GM23338 (cell line): ENCODE results near the gene MAPK4. TPM values are rescaled to one million over a fixed set of nuclear protein-coding genes. Genes with fewer than 3 reads are reported as not detected.

ENCODE experiments used
- ATAC-seq: fragments of 200-7000 bp; cut with Tn5 transposase; 3 replicates; pipeline ENCODE4 v1.9.1; 2020
- DNase-seq: peaks from one replicate; pipeline ENCODE4 v3.0.0-alpha.2; 2015; ENCODE audit warnings: low spot score
- H2AFZ ChIP-seq: fragments of 200-600 bp; sonication (generic); 2 replicates; pipeline ENCODE4 v1.8.0; 2016; ENCODE audit warnings: antibody characterized with exemption, mild to moderate bottlenecking, moderate library complexity
- H3F3A ChIP-seq: fragments of 200-600 bp; sonication (generic); replicated peaks from 2 replicates; pipeline ENCODE4 v1.8.0; 2017; ENCODE audit warnings: antibody characterized with exemption, mixed run types, low read depth
- H3K27ac ChIP-seq: fragments of 200-600 bp; sonication (generic); 2 replicates; pipeline ENCODE4 v1.6.1; 2016; ENCODE audit warnings: low read depth
- H3K27me3 ChIP-seq: fragments of 200-600 bp; sonication (generic); 2 replicates; pipeline ENCODE4 v1.8.0; 2016; ENCODE audit warnings: mild to moderate bottlenecking, mixed run types, moderate library complexity; ENCODE audit not compliant: insufficient read depth
- H3K36me3 ChIP-seq: fragments of 200-600 bp; sonication (generic); 2 replicates; pipeline ENCODE4 v1.8.0; 2016; ENCODE audit warnings: mild to moderate bottlenecking; ENCODE audit not compliant: insufficient read depth
- H3K4me1 ChIP-seq: fragments of 200-600 bp; sonication (generic); 2 replicates; pipeline ENCODE4 v1.8.0; 2016; ENCODE audit warnings: mild to moderate bottlenecking, moderate library complexity; ENCODE audit not compliant: insufficient read depth
- H3K4me2 ChIP-seq: fragments of 200-600 bp; sonication (generic); 2 replicates; pipeline ENCODE4 v1.7.1; 2017; ENCODE audit warnings: mixed run types
- H3K4me3 ChIP-seq: fragments of 200-600 bp; sonication (generic); 2 replicates; pipeline ENCODE4 v1.6.1; 2016; ENCODE audit warnings: mixed run types
- H3K79me2 ChIP-seq: fragments of 200-600 bp; sonication (generic); replicated peaks from 2 replicates; pipeline ENCODE4 v1.8.0; 2017; ENCODE audit warnings: mild to moderate bottlenecking; ENCODE audit not compliant: insufficient read depth
- H3K9me2 ChIP-seq: fragments of 200-600 bp; sonication (generic); 2 replicates; pipeline ENCODE4 v1.8.0; 2017; ENCODE audit not compliant: insufficient read depth
- H4K20me1 ChIP-seq: fragments of 200-600 bp; sonication (generic); replicated peaks from 2 replicates; pipeline ENCODE4 v1.8.0; 2017; ENCODE audit warnings: mild to moderate bottlenecking; ENCODE audit not compliant: insufficient read depth
- H3K27ac Mint-ChIP-seq: 2 replicates; pipeline ENCODE4 v1.8.0; 2020; ENCODE audit warnings: inconsistent platforms, mild to moderate bottlenecking, moderate library complexity, mixed read lengths
- H3K27me3 Mint-ChIP-seq: 3 replicates; pipeline ENCODE4 v1.8.0; 2022; ENCODE audit warnings: low read depth, mild to moderate bottlenecking, moderate library complexity, mixed read lengths, inconsistent platforms; ENCODE audit not compliant: insufficient read depth, poor library complexity
- H3K36me3 Mint-ChIP-seq: 3 replicates; pipeline ENCODE4 v1.8.0; 2021; ENCODE audit warnings: low read depth, mild to moderate bottlenecking, inconsistent platforms, moderate library complexity, mixed read lengths
- H3K4me1 Mint-ChIP-seq: 3 replicates; pipeline ENCODE4 v1.8.0; 2020; ENCODE audit warnings: mild to moderate bottlenecking, inconsistent platforms, mixed read lengths
- H3K4me3 Mint-ChIP-seq: 3 replicates; pipeline ENCODE4 v1.8.0; 2021; ENCODE audit warnings: moderate library complexity, mild to moderate bottlenecking, inconsistent platforms, mixed read lengths
- H3K9me3 Mint-ChIP-seq: 3 replicates; pipeline ENCODE4 v1.8.0; 2020; ENCODE audit warnings: moderate library complexity, mild to moderate bottlenecking, inconsistent platforms, mixed read lengths
- CREB1 ChIP-seq: fragments of 250-450 bp; sonication (Bioruptor Pico); IDR thresholded peaks from 2 replicates; pipeline ENCODE4 v1.5.0; 2020; ENCODE audit warnings: low read depth, mild to moderate bottlenecking, moderate library complexity
- EZH2 ChIP-seq: fragments of 200-600 bp; sonication (generic); IDR thresholded peaks from one replicate; pipeline ENCODE4 v1.8.0; 2017; ENCODE audit warnings: antibody characterized with exemption, mild to moderate bottlenecking, low read depth; ENCODE audit not compliant: unreplicated experiment
- EZH2phosphoT487 ChIP-seq: fragments of 200-600 bp; sonication (generic); IDR thresholded peaks from one replicate; pipeline ENCODE4 v1.8.1; 2018; ENCODE audit warnings: antibody characterized with exemption; ENCODE audit not compliant: unreplicated experiment
- JUNB ChIP-seq: IDR thresholded peaks from one replicate; pipeline ENCODE4 v1.6.1; 2016; ENCODE audit warnings: antibody characterized with exemption; ENCODE audit not compliant: unreplicated experiment
- NANOG ChIP-seq: IDR thresholded peaks from 2 replicates; pipeline ENCODE4 v1.6.1; 2016; ENCODE audit warnings: antibody characterized with exemption, borderline replicate concordance
- ZNF114 ChIP-seq: fragments of 250-450 bp; sonication (Bioruptor Pico); IDR thresholded peaks from 2 replicates; pipeline ENCODE4 v1.5.0; 2020; ENCODE audit warnings: mild to moderate bottlenecking, moderate library complexity
- ZNF331 ChIP-seq: fragments of 250-450 bp; sonication (Bioruptor Pico); IDR thresholded peaks from 2 replicates; pipeline ENCODE4 v1.5.0; 2020; ENCODE audit warnings: low read depth, mild to moderate bottlenecking, moderate library complexity
- polyA plus RNA-seq: library from polyadenylated mRNA; unstranded; fragments of >200 nt; fragmentation: Nextera tagmentation; extraction: Ambion mirVana; gene quantifications from 2 replicates; pipeline ENCODE4 v1.2.1, GENCODE V29; 2016
- total RNA-seq: library from RNA; depleted of rRNA; stranded (reverse); fragments of >200 nt; shearing (Covaris generic); gene quantifications from 2 replicates; pipeline ENCODE4 v1.2.3, GENCODE V29; 2014
- TF ChIP-seq, protein P1 (sequence below): IDR thresholded peaks from one replicate; pipeline ENCODE4 v1.6.1; 2018; ENCODE audit warnings: antibody characterized with exemption; ENCODE audit not compliant: unreplicated experiment
- TF ChIP-seq, protein P2 (sequence below): fragments of 250-450 bp; sonication (Bioruptor Pico); IDR thresholded peaks from 2 replicates; pipeline ENCODE4 v1.5.0; 2020; ENCODE audit warnings: mild to moderate bottlenecking, moderate library complexity
- TF ChIP-seq, protein P3 (sequence below), 2 experiments: fragments of 200-600 bp in 1 of 2; sonication (generic) in 1 of 2; conservative IDR thresholded peaks; 2 replicates each; pipeline versions ENCODE4 v1.5.1 to v1.6.1; 2016 to 2017; ENCODE audit warnings: antibody characterized with exemption in 2 of 2, low read depth in 2 of 2, mild to moderate bottlenecking in 2 of 2, moderate library complexity in 1 of 2

Gene MAPK4
- total and polyA plus RNA-seq, 2 experiments from 2014 or later = 1.3 to 4.4 TPM

DNA sequence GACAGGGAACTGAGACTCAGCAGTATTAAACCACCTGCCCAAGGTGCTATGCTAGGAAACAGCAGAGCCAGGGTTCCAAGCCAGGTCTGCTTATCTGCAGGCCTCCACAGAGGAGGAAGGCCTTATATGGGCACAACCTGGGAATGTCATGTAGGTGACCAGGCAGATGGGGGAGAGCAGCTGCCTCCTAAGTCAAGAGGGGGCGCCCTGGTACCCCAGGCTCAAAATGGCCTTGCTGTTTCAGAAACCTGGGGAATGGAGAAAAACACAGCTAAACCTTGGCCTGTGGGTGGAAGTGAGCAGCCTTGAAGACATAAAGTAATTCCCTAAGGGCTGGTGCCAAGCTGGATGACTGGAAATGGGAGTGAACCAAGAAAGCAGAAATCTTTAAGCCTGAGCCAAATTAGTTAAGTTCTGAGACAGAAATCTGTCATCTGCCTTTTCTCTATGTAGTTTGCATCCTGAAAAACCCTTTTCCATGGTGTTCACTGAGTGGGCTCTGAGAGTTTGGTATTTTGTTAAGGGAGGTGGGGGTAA is 79.1 kb downstream of the MAPK4 start:
- Histone ChIP-seq H2AFZ (no peak overlapping the region), H3K4me1 (no peaks in the 10 kb centered on the region), H3K27ac (no peak overlapping the region), H4K20me1 (no peaks in the 10 kb centered on the region), H3K4me3 (no peak overlapping the region), H3K79me2 (no peaks in the 10 kb centered on the region), H3K9me2 (peaks cover 8% of the 10 kb centered on the region), H3F3A (no peaks in the 10 kb centered on the region), H3K4me2 (no peak overlapping the region), H3K27me3 (no peaks in the 10 kb centered on the region), H3K36me3 (no peaks in the 10 kb centered on the region)
- H3K4me3 Mint-ChIP-seq = no peak overlapping the region
- DNase-seq (peak; percentile 73), ATAC-seq (peak; percentile 100)
- peaks cover 13% of the 10 kb centered on the region for H3K4me1 Mint-ChIP-seq
- 0 out of 2 replicates have a peak, but pooled peaks have one; percentile 8 for TF ChIP-seq CREB1
- TF ChIP-seq ZNF114 (CRISPR knock-in tag) = no peak
- H3K27ac Mint-ChIP-seq = peak overlapping the region; percentile 88
- H3K9me3 Mint-ChIP-seq = no peaks in the 10 kb centered on the region
- peaks cover under 1% of the 10 kb centered on the region for H3K27me3 Mint-ChIP-seq
- H3K36me3 Mint-ChIP-seq = no peaks in the 10 kb centered on the region

DNA sequence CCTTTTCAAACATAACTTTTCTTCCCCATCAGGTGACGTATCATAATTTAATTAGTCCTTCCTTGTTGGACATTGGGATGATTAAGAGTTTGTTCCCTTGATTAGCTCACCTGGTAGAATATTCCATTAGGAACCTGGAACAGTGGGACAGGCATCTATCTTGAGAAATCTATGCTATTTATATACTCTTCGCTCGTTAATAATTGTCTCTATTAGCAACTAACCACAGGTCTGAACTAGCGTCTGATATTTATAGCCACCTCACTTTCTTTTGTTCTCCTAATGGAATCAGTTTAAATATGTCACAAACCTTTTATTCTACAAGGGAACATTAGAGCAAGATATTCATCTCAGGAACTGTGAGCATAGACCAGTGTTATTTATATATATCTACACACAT is 79.8 kb downstream of the MAPK4 start:
- Mint-ChIP-seq H3K9me3 (no peaks in the 10 kb centered on the region), H3K27ac (no peak overlapping the region), H3K4me1 (peaks cover 21% of the 10 kb centered on the region), H3K4me3 (no peak overlapping the region), H3K27me3 (peaks cover 2% of the 10 kb centered on the region), H3K36me3 (no peaks in the 10 kb centered on the region)
- Histone ChIP-seq H3K36me3 (no peaks in the 10 kb centered on the region), H3K9me2 (peaks cover 8% of the 10 kb centered on the region), H3K4me3 (no peak overlapping the region), H3K79me2 (no peaks in the 10 kb centered on the region), H3K4me2 (no peak overlapping the region), H2AFZ (no peak overlapping the region), H3K4me1 (no peaks in the 10 kb centered on the region), H3K27me3 (no peaks in the 10 kb centered on the region), H3F3A (no peaks in the 10 kb centered on the region), H4K20me1 (no peaks in the 10 kb centered on the region), H3K27ac (no peak overlapping the region)
- no peak for ATAC-seq
- no peak for DNase-seq
- TF ChIP-seq ZNF331 (CRISPR knock-in tag) (no peak), JUNB (no peak), CREB1 (no peak), EZH2phosphoT487 (no peak), ZNF114 (CRISPR knock-in tag) (no peak), EZH2 (no peak), NANOG (no peak)
- TF ChIP-seq, protein P1, sequence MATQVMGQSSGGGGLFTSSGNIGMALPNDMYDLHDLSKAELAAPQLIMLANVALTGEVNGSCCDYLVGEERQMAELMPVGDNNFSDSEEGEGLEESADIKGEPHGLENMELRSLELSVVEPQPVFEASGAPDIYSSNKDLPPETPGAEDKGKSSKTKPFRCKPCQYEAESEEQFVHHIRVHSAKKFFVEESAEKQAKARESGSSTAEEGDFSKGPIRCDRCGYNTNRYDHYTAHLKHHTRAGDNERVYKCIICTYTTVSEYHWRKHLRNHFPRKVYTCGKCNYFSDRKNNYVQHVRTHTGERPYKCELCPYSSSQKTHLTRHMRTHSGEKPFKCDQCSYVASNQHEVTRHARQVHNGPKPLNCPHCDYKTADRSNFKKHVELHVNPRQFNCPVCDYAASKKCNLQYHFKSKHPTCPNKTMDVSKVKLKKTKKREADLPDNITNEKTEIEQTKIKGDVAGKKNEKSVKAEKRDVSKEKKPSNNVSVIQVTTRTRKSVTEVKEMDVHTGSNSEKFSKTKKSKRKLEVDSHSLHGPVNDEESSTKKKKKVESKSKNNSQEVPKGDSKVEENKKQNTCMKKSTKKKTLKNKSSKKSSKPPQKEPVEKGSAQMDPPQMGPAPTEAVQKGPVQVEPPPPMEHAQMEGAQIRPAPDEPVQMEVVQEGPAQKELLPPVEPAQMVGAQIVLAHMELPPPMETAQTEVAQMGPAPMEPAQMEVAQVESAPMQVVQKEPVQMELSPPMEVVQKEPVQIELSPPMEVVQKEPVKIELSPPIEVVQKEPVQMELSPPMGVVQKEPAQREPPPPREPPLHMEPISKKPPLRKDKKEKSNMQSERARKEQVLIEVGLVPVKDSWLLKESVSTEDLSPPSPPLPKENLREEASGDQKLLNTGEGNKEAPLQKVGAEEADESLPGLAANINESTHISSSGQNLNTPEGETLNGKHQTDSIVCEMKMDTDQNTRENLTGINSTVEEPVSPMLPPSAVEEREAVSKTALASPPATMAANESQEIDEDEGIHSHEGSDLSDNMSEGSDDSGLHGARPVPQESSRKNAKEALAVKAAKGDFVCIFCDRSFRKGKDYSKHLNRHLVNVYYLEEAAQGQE = no peak
- TF ChIP-seq, protein P2, sequence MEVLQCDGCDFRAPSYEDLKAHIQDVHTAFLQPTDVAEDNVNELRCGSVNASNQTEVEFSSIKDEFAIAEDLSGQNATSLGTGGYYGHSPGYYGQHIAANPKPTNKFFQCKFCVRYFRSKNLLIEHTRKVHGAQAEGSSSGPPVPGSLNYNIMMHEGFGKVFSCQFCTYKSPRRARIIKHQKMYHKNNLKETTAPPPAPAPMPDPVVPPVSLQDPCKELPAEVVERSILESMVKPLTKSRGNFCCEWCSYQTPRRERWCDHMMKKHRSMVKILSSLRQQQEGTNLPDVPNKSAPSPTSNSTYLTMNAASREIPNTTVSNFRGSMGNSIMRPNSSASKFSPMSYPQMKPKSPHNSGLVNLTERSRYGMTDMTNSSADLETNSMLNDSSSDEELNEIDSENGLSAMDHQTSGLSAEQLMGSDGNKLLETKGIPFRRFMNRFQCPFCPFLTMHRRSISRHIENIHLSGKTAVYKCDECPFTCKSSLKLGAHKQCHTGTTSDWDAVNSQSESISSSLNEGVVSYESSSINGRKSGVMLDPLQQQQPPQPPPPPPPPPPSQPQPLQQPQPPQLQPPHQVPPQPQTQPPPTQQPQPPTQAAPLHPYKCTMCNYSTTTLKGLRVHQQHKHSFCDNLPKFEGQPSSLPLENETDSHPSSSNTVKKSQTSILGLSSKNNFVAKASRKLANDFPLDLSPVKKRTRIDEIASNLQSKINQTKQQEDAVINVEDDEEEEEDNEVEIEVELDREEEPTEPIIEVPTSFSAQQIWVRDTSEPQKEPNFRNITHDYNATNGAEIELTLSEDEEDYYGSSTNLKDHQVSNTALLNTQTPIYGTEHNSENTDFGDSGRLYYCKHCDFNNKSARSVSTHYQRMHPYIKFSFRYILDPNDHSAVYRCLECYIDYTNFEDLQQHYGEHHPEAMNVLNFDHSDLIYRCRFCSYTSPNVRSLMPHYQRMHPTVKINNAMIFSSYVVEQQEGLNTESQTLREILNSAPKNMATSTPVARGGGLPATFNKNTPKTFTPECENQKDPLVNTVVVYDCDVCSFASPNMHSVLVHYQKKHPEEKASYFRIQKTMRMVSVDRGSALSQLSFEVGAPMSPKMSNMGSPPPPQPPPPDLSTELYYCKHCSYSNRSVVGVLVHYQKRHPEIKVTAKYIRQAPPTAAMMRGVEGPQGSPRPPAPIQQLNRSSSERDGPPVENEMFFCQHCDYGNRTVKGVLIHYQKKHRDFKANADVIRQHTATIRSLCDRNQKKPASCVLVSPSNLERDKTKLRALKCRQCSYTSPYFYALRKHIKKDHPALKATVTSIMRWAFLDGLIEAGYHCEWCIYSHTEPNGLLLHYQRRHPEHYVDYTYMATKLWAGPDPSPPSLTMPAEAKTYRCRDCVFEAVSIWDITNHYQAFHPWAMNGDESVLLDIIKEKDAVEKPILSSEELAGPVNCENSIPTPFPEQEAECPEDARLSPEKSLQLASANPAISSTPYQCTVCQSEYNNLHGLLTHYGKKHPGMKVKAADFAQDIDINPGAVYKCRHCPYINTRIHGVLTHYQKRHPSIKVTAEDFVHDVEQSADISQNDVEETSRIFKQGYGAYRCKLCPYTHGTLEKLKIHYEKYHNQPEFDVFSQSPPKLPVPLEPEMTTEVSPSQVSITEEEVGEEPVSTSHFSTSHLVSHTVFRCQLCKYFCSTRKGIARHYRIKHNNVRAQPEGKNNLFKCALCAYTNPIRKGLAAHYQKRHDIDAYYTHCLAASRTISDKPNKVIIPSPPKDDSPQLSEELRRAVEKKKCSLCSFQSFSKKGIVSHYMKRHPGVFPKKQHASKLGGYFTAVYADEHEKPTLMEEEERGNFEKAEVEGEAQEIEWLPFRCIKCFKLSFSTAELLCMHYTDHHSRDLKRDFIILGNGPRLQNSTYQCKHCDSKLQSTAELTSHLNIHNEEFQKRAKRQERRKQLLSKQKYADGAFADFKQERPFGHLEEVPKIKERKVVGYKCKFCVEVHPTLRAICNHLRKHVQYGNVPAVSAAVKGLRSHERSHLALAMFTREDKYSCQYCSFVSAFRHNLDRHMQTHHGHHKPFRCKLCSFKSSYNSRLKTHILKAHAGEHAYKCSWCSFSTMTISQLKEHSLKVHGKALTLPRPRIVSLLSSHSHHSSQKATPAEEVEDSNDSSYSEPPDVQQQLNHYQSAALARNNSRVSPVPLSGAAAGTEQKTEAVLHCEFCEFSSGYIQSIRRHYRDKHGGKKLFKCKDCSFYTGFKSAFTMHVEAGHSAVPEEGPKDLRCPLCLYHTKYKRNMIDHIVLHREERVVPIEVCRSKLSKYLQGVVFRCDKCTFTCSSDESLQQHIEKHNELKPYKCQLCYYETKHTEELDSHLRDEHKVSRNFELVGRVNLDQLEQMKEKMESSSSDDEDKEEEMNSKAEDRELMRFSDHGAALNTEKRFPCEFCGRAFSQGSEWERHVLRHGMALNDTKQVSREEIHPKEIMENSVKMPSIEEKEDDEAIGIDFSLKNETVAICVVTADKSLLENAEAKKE (CRISPR knock-in tag) = no peak
- TF ChIP-seq, protein P3, sequence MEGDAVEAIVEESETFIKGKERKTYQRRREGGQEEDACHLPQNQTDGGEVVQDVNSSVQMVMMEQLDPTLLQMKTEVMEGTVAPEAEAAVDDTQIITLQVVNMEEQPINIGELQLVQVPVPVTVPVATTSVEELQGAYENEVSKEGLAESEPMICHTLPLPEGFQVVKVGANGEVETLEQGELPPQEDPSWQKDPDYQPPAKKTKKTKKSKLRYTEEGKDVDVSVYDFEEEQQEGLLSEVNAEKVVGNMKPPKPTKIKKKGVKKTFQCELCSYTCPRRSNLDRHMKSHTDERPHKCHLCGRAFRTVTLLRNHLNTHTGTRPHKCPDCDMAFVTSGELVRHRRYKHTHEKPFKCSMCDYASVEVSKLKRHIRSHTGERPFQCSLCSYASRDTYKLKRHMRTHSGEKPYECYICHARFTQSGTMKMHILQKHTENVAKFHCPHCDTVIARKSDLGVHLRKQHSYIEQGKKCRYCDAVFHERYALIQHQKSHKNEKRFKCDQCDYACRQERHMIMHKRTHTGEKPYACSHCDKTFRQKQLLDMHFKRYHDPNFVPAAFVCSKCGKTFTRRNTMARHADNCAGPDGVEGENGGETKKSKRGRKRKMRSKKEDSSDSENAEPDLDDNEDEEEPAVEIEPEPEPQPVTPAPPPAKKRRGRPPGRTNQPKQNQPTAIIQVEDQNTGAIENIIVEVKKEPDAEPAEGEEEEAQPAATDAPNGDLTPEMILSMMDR (conservative IDR thresholded peaks at IDR 0.05; ENCODE audit: low read depth in 2 of 2) = no peak
